H1 (cell line): ENCODE data around the gene PPM1N.

Experiments used
- BRCA1 ChIP-seq: IDR thresholded peaks from 2 replicates; pipeline ENCODE4 v1.6.1; 2012; ENCODE audit warnings: low read depth, low read length, improper control_type of control experiment
- CREB1 ChIP-seq: IDR thresholded peaks from 2 replicates; pipeline ENCODE4 v1.6.1; 2012; ENCODE audit warnings: inconsistent platforms
- CTCF ChIP-seq, 3 experiments: IDR thresholded peaks; 1 replicate in 2 of 3; 2 replicates in 1 of 3; pipeline versions ENCODE4 v1.5.1 to v1.6.1; 2011; ENCODE audit warnings: low read length in 3 of 3, mild to moderate bottlenecking in 3 of 3, inconsistent platforms in 2 of 3, low read depth in 1 of 3, moderate library complexity in 1 of 3; ENCODE audit not compliant: insufficient read depth in 1 of 3; ENCODE audit errors: control extremely low read depth in 1 of 3
- EGR1 ChIP-seq: IDR thresholded peaks from 2 replicates; pipeline ENCODE4 v1.6.1; 2011; ENCODE audit warnings: low read depth, low read length, borderline replicate concordance
- EP300 ChIP-seq, 2 experiments: IDR thresholded peaks; 1 replicate in 1 of 2; 2 replicates in 1 of 2; pipeline ENCODE4 v1.6.1; 2011 to 2012; ENCODE audit warnings: low read depth in 2 of 2, low read length in 2 of 2, mild to moderate bottlenecking in 2 of 2, borderline replicate concordance in 1 of 2, inconsistent platforms in 1 of 2, moderate library complexity in 1 of 2
- EZH2 ChIP-seq: fragments of 200-600 bp; sonication (generic); IDR thresholded peaks from 2 replicates; pipeline ENCODE4 v1.7.1; 2012; ENCODE audit warnings: low read depth, mild to moderate bottlenecking, moderate library complexity, low read length, inconsistent platforms; ENCODE audit not compliant: severe bottlenecking
- GTF2F1 ChIP-seq: IDR thresholded peaks from 2 replicates; pipeline ENCODE4 v1.6.1; 2012; ENCODE audit warnings: low read depth, low read length, improper control_type of control experiment, borderline replicate concordance
- POLR2A ChIP-seq, 2 experiments: IDR thresholded peaks; 1 replicate in 1 of 2; 2 replicates in 1 of 2; pipeline ENCODE4 v1.6.1; 2011; ENCODE audit warnings: low read depth in 2 of 2, low read length in 2 of 2, mild to moderate bottlenecking in 2 of 2; ENCODE audit errors: control extremely low read depth in 1 of 2
- POLR2AphosphoS5 ChIP-seq: IDR thresholded peaks from 2 replicates; pipeline ENCODE4 v1.6.1; 2011; ENCODE audit warnings: low read depth, low read length
- TCF12 ChIP-seq: IDR thresholded peaks from 2 replicates; pipeline ENCODE4 v1.6.1; 2011; ENCODE audit warnings: low read depth, mild to moderate bottlenecking, low read length
- YY1 ChIP-seq: IDR thresholded peaks from 2 replicates; pipeline ENCODE4 v1.6.1; 2011; ENCODE audit warnings: low read depth, mild to moderate bottlenecking, low read length
- ZNF274 ChIP-seq: IDR thresholded peaks from 2 replicates; pipeline ENCODE4 v1.7.0; 2012; ENCODE audit warnings: low read length, borderline replicate concordance; ENCODE audit errors: extremely low read depth
- TF ChIP-seq, protein P1 (sequence below): IDR thresholded peaks from 2 replicates; pipeline ENCODE4 v1.6.1; 2011; ENCODE audit warnings: low read depth, mild to moderate bottlenecking, low read length; ENCODE audit not compliant: insufficient read depth

DNA sequence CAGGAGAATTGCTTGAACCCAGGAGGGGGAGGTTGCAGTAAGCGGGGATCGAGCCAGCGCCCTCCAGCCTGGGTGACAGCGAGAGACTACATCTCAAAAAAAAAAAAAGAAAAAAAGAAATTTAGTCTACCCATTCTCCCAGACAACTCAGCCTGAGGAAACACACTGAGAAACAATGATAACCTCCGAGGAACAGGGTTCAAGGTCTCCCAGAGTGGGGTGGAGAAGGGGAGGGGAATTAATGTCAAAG is 7.7 kb downstream of the PPM1N start:
- TF ChIP-seq, protein P1, sequence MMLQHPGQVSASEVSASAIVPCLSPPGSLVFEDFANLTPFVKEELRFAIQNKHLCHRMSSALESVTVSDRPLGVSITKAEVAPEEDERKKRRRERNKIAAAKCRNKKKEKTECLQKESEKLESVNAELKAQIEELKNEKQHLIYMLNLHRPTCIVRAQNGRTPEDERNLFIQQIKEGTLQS = no peak
- TF ChIP-seq TCF12 = no peak
- TF ChIP-seq ZNF274 = no peak
- TF ChIP-seq CTCF (IDR thresholded peaks at IDR 0.05; ENCODE audit: control extremely low read depth in 1 of 3, insufficient read depth in 1 of 3, low read depth in 1 of 3, low read length in 3 of 3) = no peak
- TF ChIP-seq EP300 (IDR thresholded peaks at IDR 0.05; ENCODE audit: borderline replicate concordance in 1 of 2, low read depth in 2 of 2, low read length in 2 of 2) = no peak
- no peak for TF ChIP-seq CREB1
- TF ChIP-seq BRCA1 = no peak
- TF ChIP-seq GTF2F1 = no peak
- no peak for TF ChIP-seq YY1
- no peak for TF ChIP-seq POLR2A (IDR thresholded peaks at IDR 0.05; ENCODE audit: control extremely low read depth in 1 of 2, low read depth in 2 of 2, low read length in 2 of 2)
- no peak for TF ChIP-seq EGR1
- no peak for TF ChIP-seq EZH2
- no peak for TF ChIP-seq POLR2AphosphoS5
